ENCODE data around the gene PPP6R3. TPM values are rescaled to one million over a fixed set of nuclear protein-coding genes. Genes with fewer than 3 reads are reported as not detected.

PPP6R3 gene
- total RNA-seq, 4 donors from 2014 or later, result 238 to 334 (median 268) TPM

- WGBS, 2 donors, result 91 to 96% methylated on average over 12 to 17 of the region's 19 CpGs
- no peak overlapping the region for H3K27ac ChIP-seq
- TF ChIP-seq, protein P1, sequence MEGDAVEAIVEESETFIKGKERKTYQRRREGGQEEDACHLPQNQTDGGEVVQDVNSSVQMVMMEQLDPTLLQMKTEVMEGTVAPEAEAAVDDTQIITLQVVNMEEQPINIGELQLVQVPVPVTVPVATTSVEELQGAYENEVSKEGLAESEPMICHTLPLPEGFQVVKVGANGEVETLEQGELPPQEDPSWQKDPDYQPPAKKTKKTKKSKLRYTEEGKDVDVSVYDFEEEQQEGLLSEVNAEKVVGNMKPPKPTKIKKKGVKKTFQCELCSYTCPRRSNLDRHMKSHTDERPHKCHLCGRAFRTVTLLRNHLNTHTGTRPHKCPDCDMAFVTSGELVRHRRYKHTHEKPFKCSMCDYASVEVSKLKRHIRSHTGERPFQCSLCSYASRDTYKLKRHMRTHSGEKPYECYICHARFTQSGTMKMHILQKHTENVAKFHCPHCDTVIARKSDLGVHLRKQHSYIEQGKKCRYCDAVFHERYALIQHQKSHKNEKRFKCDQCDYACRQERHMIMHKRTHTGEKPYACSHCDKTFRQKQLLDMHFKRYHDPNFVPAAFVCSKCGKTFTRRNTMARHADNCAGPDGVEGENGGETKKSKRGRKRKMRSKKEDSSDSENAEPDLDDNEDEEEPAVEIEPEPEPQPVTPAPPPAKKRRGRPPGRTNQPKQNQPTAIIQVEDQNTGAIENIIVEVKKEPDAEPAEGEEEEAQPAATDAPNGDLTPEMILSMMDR (IDR thresholded peaks at IDR 0.05), result no peak
- no peak for TF ChIP-seq POLR2A (IDR thresholded peaks at IDR 0.05)
- DNase-seq, result no peak
- intact Hi-C loops (cut with DNase I), result no loop called here
- no peaks in the 10 kb centered on the region for H3K4me1 ChIP-seq
- no peak overlapping the region for H3K4me3 ChIP-seq (replicated peaks in 1 of 3)
- no peaks in the 10 kb centered on the region for H3K9me3 ChIP-seq
- peaks cover 32 to 42% of the 10 kb centered on the region in 2 donors for H3K36me3 ChIP-seq
- H3K27me3 ChIP-seq, result no peaks in the 10 kb centered on the region
Measured at GRCh38 chr11:68424101-68424632, 36.4 kb upstream of the PPP6R3 start.

- Histone ChIP-seq H3K27ac (no peak overlapping the region), H3K36me3 (peaks cover 42 to 48% of the 10 kb centered on the region in 2 donors), H3K27me3 (no peaks in the 10 kb centered on the region), H3K4me1 (no peaks in the 10 kb centered on the region), H3K9me3 (no peaks in the 10 kb centered on the region), H3K4me3 (replicated peaks in 1 of 3) (no peak overlapping the region)
- intact Hi-C loops (cut with DNase I), result no loop called here
- DNase-seq, result no peak
- TF ChIP-seq, protein P1 (IDR thresholded peaks at IDR 0.05), result no peak
- no peak for TF ChIP-seq POLR2A (IDR thresholded peaks at IDR 0.05)
- 94 to 95% methylated on average over 27 to 37 of the region's 40 CpGs for WGBS, 2 donors
Measured at GRCh38 chr11:68424981-68425865, 35.3 kb upstream of the PPP6R3 start.

DNA sequence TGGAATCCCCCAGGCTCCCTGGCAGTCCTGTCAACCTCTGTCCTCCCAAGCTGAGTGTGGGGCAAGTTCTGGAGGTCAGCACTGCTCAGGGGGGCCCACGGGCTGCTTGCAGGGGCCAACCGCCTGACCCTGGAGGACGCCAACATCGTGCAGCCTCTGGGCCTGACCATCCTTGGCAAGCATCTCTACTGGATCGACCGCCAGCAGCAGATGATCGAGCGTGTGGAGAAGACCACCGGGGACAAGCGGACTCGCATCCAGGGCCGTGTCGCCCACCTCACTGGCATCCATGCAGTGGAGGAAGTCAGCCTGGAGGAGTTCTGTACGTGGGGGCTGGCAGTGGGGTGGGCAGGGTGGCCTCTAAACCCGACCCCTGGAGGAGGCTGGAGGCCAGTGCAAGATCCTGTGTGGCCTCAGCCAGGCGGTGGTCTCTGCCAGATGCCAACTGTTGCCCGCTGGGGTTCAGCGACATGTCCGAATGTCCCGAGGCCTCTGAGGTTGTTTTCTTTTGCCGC, 34.6 kb upstream of the PPP6R3 start:
- DNase-seq, result no peak
- TF ChIP-seq POLR2A (IDR thresholded peaks at IDR 0.05), result no peak
- TF ChIP-seq, protein P1 (IDR thresholded peaks at IDR 0.05), result no peak
- H3K27me3 ChIP-seq, result no peaks in the 10 kb centered on the region
- intact Hi-C loops (cut with DNase I), result no loop called here
- no peaks in the 10 kb centered on the region for H3K4me1 ChIP-seq
- WGBS, 2 donors, result 91 to 96% methylated on average over 10 to 18 of the region's 21 CpGs
- no peak overlapping the region for H3K27ac ChIP-seq
- peaks cover 44 to 48% of the 10 kb centered on the region in 2 donors for H3K36me3 ChIP-seq
- no peak overlapping the region for H3K4me3 ChIP-seq (replicated peaks in 1 of 3)
- no peaks in the 10 kb centered on the region for H3K9me3 ChIP-seq

- WGBS, 2 donors, result 95 to 98% methylated on average over 3 of the region's 3 CpGs
Measured at GRCh38 chr11:68429661-68430060, 30.9 kb upstream of the PPP6R3 start.

More at GRCh38 chr11:68429661-68430060, 30.9 kb upstream of the PPP6R3 start:
- DNase-seq, result no peak
- peaks cover 38 to 51% of the 10 kb centered on the region in 2 donors for H3K36me3 ChIP-seq
- no peaks in the 10 kb centered on the region for H3K9me3 ChIP-seq
- no peaks in the 10 kb centered on the region for H3K27me3 ChIP-seq
- intact Hi-C loops (cut with DNase I), result no loop called here
- no peak overlapping the region for H3K4me3 ChIP-seq (replicated peaks in 1 of 3)
- no peaks in the 10 kb centered on the region for H3K4me1 ChIP-seq
- TF ChIP-seq, protein P1 (IDR thresholded peaks at IDR 0.05), result no peak
- TF ChIP-seq POLR2A (IDR thresholded peaks at IDR 0.05), result no peak
- no peak overlapping the region for H3K27ac ChIP-seq

Data from thyroid gland (tissue), 4 donors.